GM12891 (cell line): ENCODE results near the gene MTHFR.
"Not testable (repeated sequence)": the region's sequence is repeated elsewhere in the genome, so short reads cannot be mapped to it uniquely, and the experiment has no call there.

Experiments
- DNase-seq: peaks from one replicate; pipeline ENCODE4 v3.0.0; 2011; ENCODE audit warnings: low spot score; ENCODE audit not compliant: insufficient read length
- FAIRE-seq: peaks from 2 replicates; lab custom pipeline; 2011; peaks lifted over from hg19 to GRCh38; lab: Jason Lieb, UNC
- PAX5 ChIP-seq: IDR thresholded peaks from 2 replicates; pipeline ENCODE4 v1.6.1; 2011; ENCODE audit warnings: low read length, moderate library complexity, mild to moderate bottlenecking; ENCODE audit not compliant: insufficient read depth, severe bottlenecking
- POLR2A ChIP-seq: IDR thresholded peaks from 2 replicates; pipeline ENCODE4 v1.6.1; 2011; ENCODE audit warnings: low read depth, low read length, control low read depth
- POLR2AphosphoS5 ChIP-seq: IDR thresholded peaks from 2 replicates; pipeline ENCODE4 v1.6.1; 2011; ENCODE audit warnings: low read depth, low read length, control low read depth
- POU2F2 ChIP-seq: IDR thresholded peaks from 2 replicates; pipeline ENCODE4 v1.6.1; 2011; ENCODE audit warnings: low read depth, mild to moderate bottlenecking, control low read depth, low read length, moderate library complexity
- SPI1 ChIP-seq: IDR thresholded peaks from 2 replicates; pipeline ENCODE4 v1.6.1; 2011; ENCODE audit warnings: low read depth, low read length, control low read depth
- TAF1 ChIP-seq: IDR thresholded peaks from 2 replicates; pipeline ENCODE4 v1.6.1; 2011; ENCODE audit warnings: low read depth, low read length, control low read depth

The MTHFR gene

GRCh38 chr1:11806307-11806936, 658 bp upstream of the MTHFR start:
- TF ChIP-seq TAF1 = no peak
- TF ChIP-seq POLR2A = no peak
- FAIRE-seq (no peak), DNase-seq (no peak)

- no peak for DNase-seq
- FAIRE-seq = peak; percentile 69
- no peak for TF ChIP-seq TAF1
- TF ChIP-seq POU2F2 = no peak
- no peak for TF ChIP-seq PAX5
- TF ChIP-seq SPI1 = no peak
- TF ChIP-seq POLR2A = no peak
- TF ChIP-seq POLR2AphosphoS5 = no peak
Observed at GRCh38 chr1:11804666-11805421, 920 bp downstream of the MTHFR start.

GRCh38 chr1:11803924-11804665, 1.7 kb downstream of the MTHFR start:
- not testable (repeated sequence) for FAIRE-seq, DNase-seq

GRCh38 chr1:11802973-11803885, 2.5 kb downstream of the MTHFR start:
- DNase-seq = peak; percentile 70
- FAIRE-seq = peak; percentile 87
- TF ChIP-seq POU2F2 (no peak), TAF1 (no peak), POLR2AphosphoS5 (no peak), POLR2A (no peak), SPI1 (no peak), PAX5 (no peak)

- no peak for DNase-seq
- FAIRE-seq = no peak
- TF ChIP-seq POLR2AphosphoS5 = no peak
Observed at GRCh38 chr1:11802616-11802972, 3.2 kb downstream of the MTHFR start.

- no peak for FAIRE-seq
- TF ChIP-seq POLR2A (no peak), SPI1 (no peak), TAF1 (no peak), PAX5 (no peak), POLR2AphosphoS5 (no peak), POU2F2 (no peak)
- no peak for DNase-seq
Observed at GRCh38 chr1:11800756-11801433, 4.9 kb downstream of the MTHFR start.

- TF ChIP-seq POU2F2 (no peak), POLR2A (no peak), SPI1 (no peak), TAF1 (no peak), PAX5 (no peak), POLR2AphosphoS5 (no peak)
- FAIRE-seq = no peak
- no peak for DNase-seq
Observed at GRCh38 chr1:11800391-11800755, 5.4 kb downstream of the MTHFR start.

GRCh38 chr1:11799896-11800295, 5.9 kb downstream of the MTHFR start:
- FAIRE-seq (no peak), DNase-seq (no peak)
- no peak for TF ChIP-seq POU2F2
- TF ChIP-seq SPI1 = no peak
- TF ChIP-seq PAX5 = no peak
- no peak for TF ChIP-seq POLR2A
- TF ChIP-seq POLR2AphosphoS5 = no peak
- no peak for TF ChIP-seq TAF1

GRCh38 chr1:11799099-11799498, 6.7 kb downstream of the MTHFR start:
- TF ChIP-seq POU2F2 (no peak), POLR2AphosphoS5 (no peak), TAF1 (no peak), POLR2A (no peak), PAX5 (no peak), SPI1 (no peak)
- FAIRE-seq = no peak
- DNase-seq = no peak

- TF ChIP-seq POU2F2 (no peak), TAF1 (no peak), SPI1 (no peak), POLR2A (no peak)
- FAIRE-seq (no peak), DNase-seq (no peak)
Observed at GRCh38 chr1:11797525-11798216, 8.1 kb downstream of the MTHFR start.
